A549 treated with ZK216348 at 1 μM for 4 hours (cell line): ENCODE measurements around the gene ST6GALNAC6. TPM values are rescaled to one million over a fixed set of nuclear protein-coding genes. Genes with fewer than 3 reads are reported as not detected.

Experiments used
- total RNA-seq: library from RNA; stranded (reverse); fragments of 200-300 nt; extraction: Qiagen RNA extraction; gene quantifications from 5 replicates; pipeline ENCODE4 v1.2.3, GENCODE V29; 2022; ENCODE audit warnings: low read depth

The ST6GALNAC6 gene
- 19.1 to 27.6 TPM (median 21.0 TPM) in 5 replicates for total RNA-seq

DNA sequence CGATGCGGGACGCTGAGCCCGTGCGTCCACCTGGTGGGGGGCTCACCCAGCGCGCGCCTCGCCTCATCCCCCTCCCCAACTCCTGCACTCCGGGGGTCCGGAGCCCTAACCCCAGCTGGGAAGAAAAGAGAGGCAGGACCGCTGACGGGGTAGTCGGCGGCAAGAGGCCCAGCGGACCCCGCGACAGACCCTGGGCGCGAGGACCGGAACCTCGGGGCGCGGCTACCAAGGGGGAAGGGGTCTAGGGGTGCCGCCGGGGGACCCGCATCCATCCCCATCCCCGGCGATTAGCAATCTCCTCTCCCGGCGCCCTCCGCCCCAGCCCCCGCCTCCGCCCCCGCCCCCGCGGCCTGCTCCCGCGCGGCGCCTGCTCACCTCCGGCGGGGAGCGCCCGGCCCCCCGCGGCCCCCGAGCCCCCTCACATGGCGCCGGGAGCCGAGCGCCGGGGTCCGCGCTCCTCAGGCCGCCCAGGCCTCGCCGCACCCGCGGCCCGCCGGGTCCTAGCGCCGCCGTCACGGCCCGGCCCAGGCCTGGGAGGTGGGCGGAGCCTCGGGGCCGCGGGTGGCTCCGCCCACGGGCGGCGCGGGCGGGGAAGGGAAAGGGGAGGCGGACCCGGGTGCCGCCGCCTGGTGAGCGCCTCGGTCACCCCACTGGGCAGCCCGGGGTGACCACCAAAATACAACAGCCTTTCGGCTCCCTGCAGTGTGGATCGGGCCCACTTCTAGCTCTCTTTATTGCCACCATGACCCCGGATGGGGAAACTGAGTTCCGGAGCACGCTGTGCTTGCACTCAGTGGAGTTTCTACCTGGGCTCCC, at the start of gene ST6GALNAC6:
ST6GALNAC6 (minus strand) TSS at position 476 of the 816 bp plus-strand sequence. CDS start 1,622 bp downstream, outside the sequence.

DNA sequence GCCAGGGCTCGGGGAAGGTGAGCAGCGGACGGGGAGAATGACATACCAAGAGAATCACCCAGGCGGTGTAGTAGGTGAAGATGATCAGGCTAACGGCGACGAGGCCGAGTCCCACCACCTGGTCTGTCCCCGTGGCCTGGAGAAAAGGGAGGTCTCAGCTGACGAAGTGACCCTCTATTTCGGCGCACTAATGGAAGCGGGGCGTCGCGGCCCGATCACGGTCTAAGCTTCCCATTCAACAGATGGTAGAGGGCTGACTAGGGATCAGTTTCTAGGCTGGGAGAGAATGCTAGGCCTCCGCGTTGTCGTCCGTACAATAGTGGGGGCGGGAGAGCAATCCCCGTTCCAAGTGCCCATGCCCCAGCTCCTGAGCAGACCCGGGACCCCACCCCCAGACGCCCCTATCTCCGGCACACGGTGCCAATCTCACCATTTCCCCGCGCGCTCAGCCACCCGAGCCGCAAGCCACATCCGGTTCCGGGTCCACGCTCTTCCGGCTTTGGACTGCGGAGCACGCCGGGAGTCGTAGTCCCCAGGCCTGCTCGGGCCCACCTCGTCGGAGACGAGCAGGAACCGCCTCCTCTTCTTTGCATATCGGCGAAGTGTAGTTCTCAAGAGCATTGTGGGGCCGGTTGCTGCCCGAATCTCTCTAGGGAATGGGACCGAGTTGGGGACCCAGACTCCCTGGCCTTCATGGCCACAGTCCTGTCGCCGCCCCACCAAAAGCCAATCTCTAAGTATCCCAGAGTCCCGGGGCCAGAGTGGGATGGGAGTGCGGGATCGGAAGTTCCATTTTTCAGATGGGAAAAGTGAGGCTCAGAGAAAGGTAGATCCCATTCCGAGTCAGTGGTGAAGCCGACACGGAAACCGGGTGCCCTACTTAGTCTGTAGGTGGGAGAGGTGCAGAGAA, 38.2 kb upstream of the ST6GALNAC6 start, which contains the start of gene DPM2:
DPM2 (minus strand) TSS at position 467 of the 910 bp plus-strand sequence; CDS start at position 433, 34 bp downstream.

DNA sequence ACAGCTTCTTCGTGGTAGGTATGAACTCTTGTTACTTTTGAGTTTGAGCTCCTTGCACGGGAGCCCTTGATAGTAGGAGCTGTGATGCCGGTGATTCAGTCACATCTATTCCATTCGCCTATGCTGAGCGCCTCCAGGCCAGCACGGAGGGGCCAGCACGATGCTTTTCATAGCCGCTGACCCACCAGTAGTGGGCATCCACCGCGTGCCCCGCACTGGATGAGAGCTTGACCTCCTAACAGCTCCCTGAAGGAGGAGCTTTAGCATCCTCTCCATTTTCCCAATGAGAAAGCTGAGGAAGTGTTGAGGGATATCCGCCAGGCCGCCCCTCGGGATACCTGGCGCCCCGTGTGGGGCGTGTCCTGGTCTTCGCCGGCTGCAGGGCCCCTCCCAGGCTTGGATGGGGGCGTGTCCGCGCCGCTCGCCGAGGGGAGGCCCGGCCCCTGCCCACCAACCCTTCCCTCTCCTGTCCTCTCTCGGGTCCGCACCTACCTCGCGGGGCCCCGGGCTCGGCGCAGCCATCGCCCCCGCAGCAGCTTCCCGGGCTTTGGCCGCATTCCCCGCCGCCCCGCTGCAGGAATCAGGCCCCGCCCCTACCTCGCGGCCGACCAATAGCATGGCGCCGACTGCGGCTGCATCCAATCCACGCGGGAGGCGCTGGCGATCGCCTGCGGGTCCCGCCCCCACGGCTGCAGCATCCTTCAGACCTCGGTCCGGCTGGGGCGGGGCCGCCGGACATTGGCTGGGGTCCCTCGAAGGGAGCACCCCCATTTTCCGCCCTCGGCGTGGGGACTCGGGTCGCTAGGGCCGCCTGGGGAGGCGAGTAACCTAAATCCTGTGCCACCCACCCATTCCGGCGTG, 31.1 kb upstream of the ST6GALNAC6 start, which contains the start of gene PIP5KL1:
PIP5KL1 (minus strand) TSS at position 547 of the 861 bp plus-strand sequence; CDS start at position 522, 25 bp downstream.

DNA sequence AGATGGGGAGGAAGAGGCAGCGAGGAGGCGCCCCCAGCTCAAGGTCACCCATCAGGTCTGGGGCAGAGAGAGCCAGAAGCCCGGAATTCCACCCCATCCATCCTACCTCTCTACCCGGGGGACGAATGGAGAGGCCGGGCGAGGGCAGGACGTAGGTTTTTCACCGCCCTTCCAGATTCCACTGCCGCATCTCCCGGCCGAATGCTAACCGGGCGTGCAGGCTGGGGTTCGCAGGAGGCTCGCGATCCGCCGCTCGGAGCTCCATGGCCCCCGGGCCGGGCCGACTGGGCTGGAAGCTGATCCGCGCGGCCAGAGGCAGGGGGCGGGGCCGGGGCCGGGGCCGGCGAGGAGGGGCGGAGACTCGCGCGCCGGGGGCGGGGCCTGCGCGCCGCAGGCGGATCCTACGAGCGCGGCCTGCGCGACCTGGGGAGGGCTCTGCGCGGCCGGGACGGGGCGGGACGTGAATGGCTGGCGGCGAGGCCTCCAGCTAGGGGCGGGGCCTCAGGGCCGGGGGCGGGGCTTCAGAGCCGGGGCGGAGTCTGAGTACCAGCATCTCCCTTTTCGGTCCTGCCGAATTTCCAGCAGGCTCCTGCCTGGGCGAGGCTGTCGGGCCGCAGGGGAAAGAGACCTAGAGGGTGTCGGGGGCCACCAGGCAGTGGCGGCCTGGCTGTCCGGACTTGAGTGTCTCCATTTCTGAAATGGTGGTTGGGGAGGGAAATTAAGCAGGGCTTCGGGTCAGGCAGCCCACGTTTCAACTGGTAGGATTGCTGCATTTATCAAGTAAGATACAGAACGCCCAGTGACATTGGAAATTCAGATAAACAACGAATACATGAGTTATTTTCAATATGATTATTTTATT, 17.5 kb upstream of the ST6GALNAC6 start, which contains the start of gene ST6GALNAC4:
ST6GALNAC4 (minus strand) TSS at position 322 of the 862 bp plus-strand sequence. CDS start 622 bp downstream, outside the sequence.

DNA sequence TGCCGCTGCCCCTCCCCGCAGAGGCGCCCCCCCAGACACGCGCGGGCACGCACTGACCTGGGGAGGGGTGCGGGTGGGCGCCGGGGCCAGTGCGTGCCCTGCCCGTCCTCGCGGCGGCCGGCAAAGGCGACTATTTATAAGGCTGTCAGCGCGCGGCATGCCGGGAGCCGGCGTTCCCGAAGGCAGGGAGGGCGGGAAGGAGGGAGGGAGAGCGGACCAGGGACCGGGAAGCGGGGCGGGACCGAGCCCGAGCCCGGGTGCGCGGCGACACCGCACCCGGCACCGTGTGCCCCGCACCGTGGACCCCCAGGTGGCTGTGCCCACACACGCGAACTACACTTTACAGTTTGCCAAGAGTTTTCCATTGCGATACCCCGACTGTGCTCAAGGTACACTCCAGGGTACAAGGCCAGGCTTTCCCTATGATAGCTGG, 21.8 kb downstream of the ST6GALNAC6 start, which contains the start of gene AK1:
AK1 (minus strand) TSS at position 110 of the 433 bp plus-strand sequence. CDS start 3,058 bp downstream, outside the sequence.

DNA sequence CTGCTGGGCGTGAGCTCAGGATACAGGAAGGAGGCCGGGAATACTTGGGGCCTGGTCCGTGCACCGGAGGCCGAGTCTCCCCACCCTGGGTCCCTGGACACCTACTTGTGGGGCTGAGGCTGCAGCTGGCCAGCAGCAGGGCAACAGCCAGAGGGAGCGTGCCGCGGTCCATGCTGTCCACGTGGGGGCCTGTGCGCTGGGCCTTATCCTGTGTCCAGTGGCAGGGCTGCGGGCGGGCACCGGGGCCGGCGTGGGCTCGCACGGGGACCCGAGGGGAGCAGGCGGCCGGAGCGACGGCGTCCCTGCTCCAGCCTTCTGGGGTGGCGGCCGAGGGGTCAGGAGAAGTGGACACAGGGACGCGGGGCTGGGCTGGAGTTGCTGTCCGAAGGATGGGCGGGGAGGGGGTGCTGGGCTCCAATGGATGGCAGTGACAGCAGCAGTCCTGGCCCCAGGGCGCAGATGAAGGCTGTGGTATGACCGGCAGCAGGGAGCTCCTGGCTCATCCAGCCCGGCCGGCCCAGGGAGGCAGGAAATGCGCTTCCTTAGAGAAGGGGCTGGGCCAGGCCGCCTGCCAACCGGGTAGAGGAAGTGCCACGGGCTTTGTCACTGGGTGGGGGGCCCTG, 45.1 kb downstream of the ST6GALNAC6 start, which contains the start of gene ENG:
ENG (minus strand) TSS at position 475 of the 623 bp plus-strand sequence; CDS start at position 172, 303 bp downstream.

Other genes with a start within 250 kb of the ST6GALNAC6 start
- 0.09 TPM in 1 of 5 replicates, not detected in the others for gene CFAP157, start 192.6 kb downstream of the ST6GALNAC6 start, total RNA-seq
- 9.0 to 23.4 TPM (median 17.6 TPM) in 5 replicates for gene PTRH1, start 183.9 kb downstream of the ST6GALNAC6 start, total RNA-seq
- 0.05 TPM in 1 of 5 replicates, not detected in the others for gene TTC16, start 183.5 kb downstream of the ST6GALNAC6 start, total RNA-seq
- 7.4 to 16.0 TPM (median 14.9 TPM) in 5 replicates for gene TOR2A, start 164.3 kb downstream of the ST6GALNAC6 start, total RNA-seq
- 0.12 to 0.40 TPM (median 0.15 TPM) in 3 of 5 replicates, not detected in the others for gene SH2D3C, start 120.9 kb downstream of the ST6GALNAC6 start, total RNA-seq
- gene CDK9, start 113.6 kb downstream of the ST6GALNAC6 start, total RNA-seq = 40.0 to 51.7 TPM (median 44.6 TPM) in 5 replicates
- 39.9 to 58.3 TPM (median 48.9 TPM) in 5 replicates for gene FPGS, start 96.7 kb downstream of the ST6GALNAC6 start, total RNA-seq
- 0.09 to 0.16 TPM (median 0.11 TPM) in 5 replicates for gene ENG, start 44.9 kb downstream of the ST6GALNAC6 start, total RNA-seq
- gene AK1, start 21.9 kb downstream of the ST6GALNAC6 start, total RNA-seq = 37.7 to 85.9 TPM (median 77.5 TPM) in 5 replicates
- gene ST6GALNAC4, start 17.4 kb upstream of the ST6GALNAC6 start, total RNA-seq = 9.1 to 22.7 TPM (median 18.4 TPM) in 5 replicates
- 0.75 to 2.7 TPM (median 2.0 TPM) in 5 replicates for gene PIP5KL1, start 31.2 kb upstream of the ST6GALNAC6 start, total RNA-seq
- gene DPM2, start 38.3 kb upstream of the ST6GALNAC6 start, total RNA-seq = 34.0 to 47.1 TPM (median 44.5 TPM) in 5 replicates
- gene EEIG1, start 81.4 kb upstream of the ST6GALNAC6 start, total RNA-seq = 39.5 to 62.3 TPM (median 58.8 TPM) in 5 replicates
- gene NAIF1, start 167.7 kb upstream of the ST6GALNAC6 start, total RNA-seq = 5.5 to 7.4 TPM (median 7.0 TPM) in 5 replicates
- 7.5 to 8.6 TPM (median 8.2 TPM) in 5 replicates for gene SLC25A25, start 168.6 kb upstream of the ST6GALNAC6 start, total RNA-seq
- gene PTGES2, start 228.1 kb upstream of the ST6GALNAC6 start, total RNA-seq = 63.3 to 105 TPM (median 99.7 TPM) in 5 replicates
- 3.4 to 6.8 TPM (median 3.5 TPM) in 5 replicates for gene LCN2, start 249.8 kb upstream of the ST6GALNAC6 start, total RNA-seq